Caco-2 (cell line): ENCODE results near the gene EXOC6. TPM values are rescaled to one million over a fixed set of nuclear protein-coding genes. Genes with fewer than 3 reads are reported as not detected.
A peak's percentile ranks its signal among the peaks of the same experiment; 100 is the strongest.

Experiments
- BruUV-seq: library from RNA; stranded (reverse); fragments of 400-500 nt; replicated peaks from 2 replicates; lab custom pipeline; 2021; lab: Mats Ljungman, UMichigan
- CTCF ChIA-PET: fragments of 300-600 bp; sonication (Branson Sonifier 250); formaldehyde crosslinking; loops from one replicate; lab custom pipeline; 2022; ENCODE audit warnings: antibody characterized with exemption; lab: Charles Lee
- POLR2A ChIA-PET: fragments of 300-600 bp; sonication (Branson Sonifier 250); formaldehyde crosslinking; loops from one replicate; lab custom pipeline; 2022; ENCODE audit warnings: antibody characterized with exemption; lab: Charles Lee
- DNase-seq, 2 experiments: peaks; one replicate each; pipeline versions ENCODE4 v3.0.0 to v3.0.0-alpha.2; 2020 to 2022
- H3K27me3 ChIP-seq: replicated peaks from 2 replicates; pipeline ENCODE4 v1.6.0; 2011; ENCODE audit warnings: low read length; ENCODE audit not compliant: control insufficient read depth, insufficient read depth
- H3K36me3 ChIP-seq: 2 replicates; pipeline ENCODE4 v1.5.1; 2011; ENCODE audit warnings: low read length; ENCODE audit not compliant: control insufficient read depth, insufficient read depth
- H3K4me1 ChIP-seq: fragments of 250-450 bp; sonication (Bioruptor Pico); 2 replicates; pipeline ENCODE4 v1.5.1; 2020; ENCODE audit warnings: mild to moderate bottlenecking
- H3K4me3 ChIP-seq: 2 replicates; pipeline ENCODE4 v1.5.1; 2011; ENCODE audit warnings: low read depth, mild to moderate bottlenecking, control low read depth, low read length
- H3K9me3 ChIP-seq: fragments of 250-450 bp; sonication (Bioruptor Pico); 2 replicates; pipeline ENCODE4 v1.5.1; 2020; ENCODE audit warnings: mild to moderate bottlenecking, moderate library complexity
- H3K27ac Mint-ChIP-seq: one replicate; pipeline ENCODE4 v1.8.0; 2022; ENCODE audit warnings: mixed read lengths; ENCODE audit not compliant: unreplicated experiment
- H3K27me3 Mint-ChIP-seq: one replicate; pipeline ENCODE4 v1.8.0; 2022; ENCODE audit warnings: mixed read lengths; ENCODE audit not compliant: insufficient read depth, unreplicated experiment
- H3K36me3 Mint-ChIP-seq: one replicate; pipeline ENCODE4 v1.8.0; 2022; ENCODE audit warnings: mild to moderate bottlenecking, mixed read lengths; ENCODE audit not compliant: insufficient read depth, unreplicated experiment
- H3K4me1 Mint-ChIP-seq: one replicate; pipeline ENCODE4 v1.8.0; 2022; ENCODE audit warnings: low read depth, mixed read lengths; ENCODE audit not compliant: unreplicated experiment
- H3K4me3 Mint-ChIP-seq: one replicate; pipeline ENCODE4 v1.8.0; 2022; ENCODE audit warnings: mild to moderate bottlenecking, moderate library complexity, mixed read lengths; ENCODE audit not compliant: unreplicated experiment
- H3K9me3 Mint-ChIP-seq: one replicate; pipeline ENCODE4 v1.8.0; 2022; ENCODE audit warnings: mixed read lengths; ENCODE audit not compliant: unreplicated experiment
- intact Hi-C: fragments of 100-400 bp; cut with micrococcal nuclease; formaldehyde crosslinking; loops from one replicate; pipeline ENCODE4 v1.10.0; 2022; ENCODE audit not compliant: unreplicated experiment
- total RNA-seq: library from RNA; stranded (reverse); gene quantifications from 2 replicates; pipeline ENCODE4 v1.2.3, GENCODE V29; 2022
- TF ChIP-seq, protein P1 (sequence below), 2 experiments: fragments of 200-600 bp in 1 of 2; IDR thresholded peaks; 1 replicate in 1 of 2; 2 replicates in 1 of 2; pipeline versions ENCODE4 v1.5.1 to v1.8.0; 2011 to 2022; ENCODE audit warnings: antibody characterized with exemption in 1 of 2, control low read depth in 1 of 2, inconsistent platforms in 1 of 2, low read depth in 1 of 2, low read length in 1 of 2, mild to moderate bottlenecking in 1 of 2, moderate library complexity in 1 of 2; ENCODE audit not compliant: insufficient read depth in 1 of 2, severe bottlenecking in 1 of 2, unreplicated experiment in 1 of 2

Gene EXOC6
- total RNA-seq, 1 experiment from 2014 or later, result 12.5 TPM

GRCh38 chr10:92914478-92915325, 66.4 kb downstream of the EXOC6 start:
- ChIA-PET POLR2A (interaction anchor here (0.7 kb wide), 1 partner anchor 28 kb away, joined by 3 read pairs; no protein-coding TSS in a partner anchor), CTCF (interaction anchor here (0.6 to 1.0 kb wide), 2 partner anchors 12 to 122 kb away, joined by 3 read pairs; no protein-coding TSS in a partner anchor)
- Histone ChIP-seq H3K36me3 (no peaks in the 10 kb centered on the region; the same call in 1 of the 2 replicates), H3K27me3 (no peaks in the 10 kb centered on the region), H3K4me3 (no peak overlapping the region), H3K4me1 (no peaks in the 10 kb centered on the region; the same call in 1 of the 2 replicates), H3K9me3 (no peaks in the 10 kb centered on the region)
- Mint-ChIP-seq H3K9me3 (peaks cover under 1% of the 10 kb centered on the region), H3K27ac (no peak overlapping the region), H3K27me3 (no peaks in the 10 kb centered on the region), H3K4me3 (no peak overlapping the region), H3K36me3 (no peaks in the 10 kb centered on the region), H3K4me1 (peaks cover 10% of the 10 kb centered on the region)
- no TSS peak for BruUV-seq
- TF ChIP-seq, protein P1, sequence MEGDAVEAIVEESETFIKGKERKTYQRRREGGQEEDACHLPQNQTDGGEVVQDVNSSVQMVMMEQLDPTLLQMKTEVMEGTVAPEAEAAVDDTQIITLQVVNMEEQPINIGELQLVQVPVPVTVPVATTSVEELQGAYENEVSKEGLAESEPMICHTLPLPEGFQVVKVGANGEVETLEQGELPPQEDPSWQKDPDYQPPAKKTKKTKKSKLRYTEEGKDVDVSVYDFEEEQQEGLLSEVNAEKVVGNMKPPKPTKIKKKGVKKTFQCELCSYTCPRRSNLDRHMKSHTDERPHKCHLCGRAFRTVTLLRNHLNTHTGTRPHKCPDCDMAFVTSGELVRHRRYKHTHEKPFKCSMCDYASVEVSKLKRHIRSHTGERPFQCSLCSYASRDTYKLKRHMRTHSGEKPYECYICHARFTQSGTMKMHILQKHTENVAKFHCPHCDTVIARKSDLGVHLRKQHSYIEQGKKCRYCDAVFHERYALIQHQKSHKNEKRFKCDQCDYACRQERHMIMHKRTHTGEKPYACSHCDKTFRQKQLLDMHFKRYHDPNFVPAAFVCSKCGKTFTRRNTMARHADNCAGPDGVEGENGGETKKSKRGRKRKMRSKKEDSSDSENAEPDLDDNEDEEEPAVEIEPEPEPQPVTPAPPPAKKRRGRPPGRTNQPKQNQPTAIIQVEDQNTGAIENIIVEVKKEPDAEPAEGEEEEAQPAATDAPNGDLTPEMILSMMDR (IDR thresholded peaks at IDR 0.05; ENCODE audit: insufficient read depth in 1 of 2, low read depth in 1 of 2, low read length in 1 of 2, severe bottlenecking in 1 of 2, unreplicated experiment in 1 of 2), result peak; percentile 79 to 85
- peak; percentile 69 to 76 for DNase-seq
- intact Hi-C loops, result loop anchor here (1.0 to 2.0 kb wide), 2 partner anchors 22 to 28 kb away; no protein-coding TSS in a partner anchor

DNA sequence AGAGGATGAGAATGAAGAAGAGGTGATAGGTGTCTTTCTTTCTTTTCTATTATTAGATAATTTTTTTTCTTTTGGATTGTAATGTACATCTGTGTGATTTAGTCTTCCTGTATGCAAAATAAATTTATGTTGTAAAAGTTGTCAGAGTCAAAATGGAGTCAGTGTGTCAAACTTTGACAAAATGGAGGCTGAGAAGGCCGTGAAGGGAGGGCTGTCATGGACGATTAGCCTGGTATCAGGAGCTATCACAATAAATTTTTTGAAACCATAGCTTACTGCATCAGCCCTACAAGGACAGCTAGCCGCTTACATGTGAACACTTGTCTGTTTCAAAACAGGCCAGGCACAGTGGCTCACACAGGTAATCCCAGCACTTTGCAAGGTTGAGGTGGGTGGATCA, 67.6 kb downstream of the EXOC6 start:
- Histone ChIP-seq H3K27me3 (no peaks in the 10 kb centered on the region), H3K36me3 (no peaks in the 10 kb centered on the region; the same call in 1 of the 2 replicates), H3K4me1 (no peaks in the 10 kb centered on the region; the same call in 1 of the 2 replicates), H3K9me3 (peaks cover 5% of the 10 kb centered on the region; the same call in 1 of the 2 replicates), H3K4me3 (no peak overlapping the region)
- no peak for DNase-seq
- Mint-ChIP-seq H3K9me3 (peaks cover 12% of the 10 kb centered on the region), H3K4me1 (peaks cover 10% of the 10 kb centered on the region), H3K4me3 (no peak overlapping the region), H3K27ac (no peak overlapping the region), H3K36me3 (no peaks in the 10 kb centered on the region), H3K27me3 (no peaks in the 10 kb centered on the region)
- BruUV-seq, result no TSS peak
- TF ChIP-seq, protein P1 (IDR thresholded peaks at IDR 0.05; ENCODE audit: insufficient read depth in 1 of 2, low read depth in 1 of 2, low read length in 1 of 2, severe bottlenecking in 1 of 2, unreplicated experiment in 1 of 2), result no peak
- CTCF ChIA-PET, result no interaction called here
- intact Hi-C loops, result loop anchor here (2.0 kb wide), 1 partner anchor 23 kb away; no protein-coding TSS in a partner anchor
- POLR2A ChIA-PET, result no interaction called here

GRCh38 chr10:92916433-92916832, 68.1 kb downstream of the EXOC6 start:
- H3K9me3 ChIP-seq, result peaks cover 7% of the 10 kb centered on the region; the same call in 1 of the 2 replicates
- Mint-ChIP-seq H3K4me3 (no peak overlapping the region), H3K27ac (no peak overlapping the region), H3K36me3 (peaks cover 1% of the 10 kb centered on the region), H3K4me1 (peaks cover 10% of the 10 kb centered on the region), H3K9me3 (peaks cover 16% of the 10 kb centered on the region), H3K27me3 (no peaks in the 10 kb centered on the region)
- H3K4me3 ChIP-seq, result no peak overlapping the region
- ChIA-PET CTCF (no interaction called here), POLR2A (no interaction called here)
- H3K36me3 ChIP-seq, result no peaks in the 10 kb centered on the region; the same call in 1 of the 2 replicates
- TF ChIP-seq, protein P1 (IDR thresholded peaks at IDR 0.05; ENCODE audit: insufficient read depth in 1 of 2, low read depth in 1 of 2, low read length in 1 of 2, severe bottlenecking in 1 of 2, unreplicated experiment in 1 of 2), result no peak
- no TSS peak for BruUV-seq
- H3K27me3 ChIP-seq, result no peaks in the 10 kb centered on the region
- H3K4me1 ChIP-seq, result no peaks in the 10 kb centered on the region; the same call in 1 of the 2 replicates
- DNase-seq, result no peak
- intact Hi-C loops, result no loop called here
